Liver (tissue), 9 donors: ENCODE measurements around the gene HACD2. TPM values are rescaled to one million over a fixed set of nuclear protein-coding genes. Genes with fewer than 3 reads are reported as not detected.

Experiments
- DNase-seq: peaks from one replicate; pipeline ENCODE4 v3.0.0-alpha.2; 2017; ENCODE audit warnings: low spot score
- H3K27ac ChIP-seq, 2 donors: one replicate each; pipeline ENCODE4 v1.7.0; 2013; ENCODE audit warnings: inconsistent platforms in 2 of 2, low read length in 2 of 2, control low read depth in 1 of 2, low read depth in 1 of 2, mild to moderate bottlenecking in 1 of 2
- H3K27me3 ChIP-seq, 4 donors: one replicate each; pipeline versions ENCODE4 v1.6.1 to v1.7.0; 2013; ENCODE audit warnings: low read length in 3 of 4, inconsistent platforms in 1 of 4, mild to moderate bottlenecking in 1 of 4, moderate library complexity in 1 of 4; ENCODE audit not compliant: control insufficient read depth in 4 of 4, insufficient read depth in 4 of 4
- H3K36me3 ChIP-seq, 4 donors: one replicate each; pipeline versions ENCODE4 v1.6.1 to v1.7.0; 2013; ENCODE audit warnings: low read length in 3 of 4, mild to moderate bottlenecking in 3 of 4, low read depth in 1 of 4, moderate library complexity in 1 of 4; ENCODE audit not compliant: control insufficient read depth in 4 of 4, insufficient read depth in 3 of 4
- H3K4me1 ChIP-seq, 4 donors: one replicate each; pipeline versions ENCODE4 v1.6.1 to v1.7.0; 2013; ENCODE audit warnings: low read length in 3 of 4, mild to moderate bottlenecking in 3 of 4, moderate library complexity in 1 of 4; ENCODE audit not compliant: control insufficient read depth in 4 of 4, insufficient read depth in 4 of 4
- H3K4me3 ChIP-seq, 3 donors: one replicate each; pipeline versions ENCODE4 v1.6.1 to v1.7.0; 2013; ENCODE audit warnings: low read length in 3 of 3, control low read depth in 1 of 3, low read depth in 1 of 3, mild to moderate bottlenecking in 1 of 3
- H3K9ac ChIP-seq, 2 donors: one replicate each; pipeline ENCODE4 v1.7.0; 2013; ENCODE audit warnings: low read length in 2 of 2, mild to moderate bottlenecking in 2 of 2, moderate library complexity in 2 of 2, control low read depth in 1 of 2, low read depth in 1 of 2
- H3K9me3 ChIP-seq, 4 donors: one replicate each; pipeline versions ENCODE4 v1.6.1 to v1.7.0; 2013; ENCODE audit warnings: low read length in 3 of 4; ENCODE audit not compliant: control insufficient read depth in 4 of 4
- CTCF ChIP-seq: fragments of 150-350 bp; IDR thresholded peaks from 2 replicates; pipeline ENCODE4 v1.5.1; 2017; ENCODE audit warnings: improper control_type of control experiment, low read depth, low read length; ENCODE audit not compliant: missing input control
- EGR1 ChIP-seq, 2 donors: IDR thresholded peaks; 2 replicates each; pipeline ENCODE4 v1.6.1; 2016 to 2018; ENCODE audit warnings: antibody characterized with exemption in 2 of 2, low read depth in 2 of 2
- FOXA1 ChIP-seq: IDR thresholded peaks from 2 replicates; pipeline ENCODE4 v1.6.1; 2016; ENCODE audit warnings: antibody characterized with exemption
- FOXA2 ChIP-seq: IDR thresholded peaks from 2 replicates; pipeline ENCODE4 v1.6.1; 2016; ENCODE audit warnings: antibody characterized with exemption
- GABPA ChIP-seq, 2 donors: IDR thresholded peaks in 1 of 2; conservative IDR thresholded peaks in 1 of 2; 2 replicates each; pipeline ENCODE4 v1.6.1; 2016; ENCODE audit warnings: antibody characterized with exemption in 2 of 2, mild to moderate bottlenecking in 1 of 2, moderate library complexity in 1 of 2
- HNF4A ChIP-seq, 2 donors: conservative IDR thresholded peaks; 2 replicates each; pipeline ENCODE4 v1.6.1; 2016; ENCODE audit warnings: antibody characterized with exemption in 2 of 2, mild to moderate bottlenecking in 2 of 2
- HNF4G ChIP-seq: IDR thresholded peaks from 2 replicates; pipeline ENCODE4 v1.6.1; 2016; ENCODE audit warnings: antibody characterized with exemption
- JUND ChIP-seq, 2 donors: IDR thresholded peaks; 2 replicates each; pipeline ENCODE4 v1.6.1; 2016; ENCODE audit warnings: antibody characterized with exemption in 2 of 2
- MAX ChIP-seq: IDR thresholded peaks from 2 replicates; pipeline ENCODE4 v1.6.1; 2016; ENCODE audit warnings: antibody characterized with exemption
- NR2F2 ChIP-seq: IDR thresholded peaks from 2 replicates; pipeline ENCODE4 v1.6.1; 2016; ENCODE audit warnings: antibody characterized with exemption
- RAD21 ChIP-seq, 2 donors: IDR thresholded peaks; 2 replicates each; pipeline ENCODE4 v1.6.1; 2016; ENCODE audit warnings: antibody characterized with exemption in 2 of 2, mild to moderate bottlenecking in 2 of 2
- REST ChIP-seq: IDR thresholded peaks from 2 replicates; pipeline ENCODE4 v1.6.1; 2016; ENCODE audit warnings: antibody characterized with exemption, mild to moderate bottlenecking
- RXRA ChIP-seq, 2 donors: IDR thresholded peaks; 2 replicates each; pipeline ENCODE4 v1.6.1; 2017 to 2018; ENCODE audit warnings: antibody characterized with exemption in 2 of 2, mild to moderate bottlenecking in 1 of 2
- SP1 ChIP-seq: IDR thresholded peaks from 2 replicates; pipeline ENCODE4 v1.6.1; 2018; ENCODE audit warnings: antibody characterized with exemption, mild to moderate bottlenecking
- YY1 ChIP-seq: IDR thresholded peaks from 2 replicates; pipeline ENCODE4 v1.6.1; 2016; ENCODE audit warnings: antibody characterized with exemption, mild to moderate bottlenecking
- ZBTB33 ChIP-seq: IDR thresholded peaks from 2 replicates; pipeline ENCODE4 v1.6.1; 2016; ENCODE audit warnings: antibody characterized with exemption
- WGBS: extraction: QIAGEN DNeasy Blood & Tissue Kit; methylation state at CpG from one replicate; pipeline ENCODE4 v1.1.7; 2013; 5-methylcytosine and 5-hydroxymethylcytosine counted together
- polyA plus RNA-seq, 2 donors: library from polyadenylated mRNA; stranded (reverse) in 1 of 2; unstranded in 1 of 2; fragments of 200-250 nt in 1 of 2; fragments of >200 nt in 1 of 2; fragmentation: Nextera tagmentation in 1 of 2; extraction: Ambion mirVana in 1 of 2; gene quantifications; one replicate each; pipeline versions ENCODE4 v1.2.1 to v1.2.3, GENCODE V29; 2013 to 2015
- total RNA-seq, 2 donors: library from RNA; depleted of rRNA; stranded (reverse); fragments of >200 nt; gene quantifications; one replicate each; pipeline ENCODE4 v1.2.3, GENCODE V29; 2014
- donor health status: healthy.
- donor health status: healthy.
- donor health status: healthy.
- donor health status: healthy.
- donor health status: healthy.

Gene HACD2
- total and polyA plus RNA-seq, 4 donors = 14.8 to 45.2 (median 25.2) TPM

- TF ChIP-seq SP1 = no peak
- no peak for TF ChIP-seq CTCF
- TF ChIP-seq REST = no peak
- no peak for TF ChIP-seq FOXA2
- TF ChIP-seq NR2F2 = no peak
- no peak for TF ChIP-seq GABPA (IDR thresholded peaks at IDR 0.05 in 1 of 2, conservative IDR thresholded peaks at IDR 0.05 in 1 of 2)
- no peak for TF ChIP-seq MAX
- TF ChIP-seq RAD21 (IDR thresholded peaks at IDR 0.05) = no peak
- TF ChIP-seq HNF4A (conservative IDR thresholded peaks at IDR 0.05) = no peak
- no peak for TF ChIP-seq HNF4G
- TF ChIP-seq YY1 = no peak
- no peak for DNase-seq
- H3K9ac ChIP-seq = no peak overlapping the region
- H3K9me3 ChIP-seq = no peaks in the 10 kb centered on the region
- WGBS = 92% methylated on average over 5 of the region's 5 CpGs
- H3K36me3 ChIP-seq = no peaks in the 10 kb centered on the region
- peaks cover 3 to 6% (median 3%) of the 10 kb centered on the region in 4 donors for H3K4me1 ChIP-seq
- H3K4me3 ChIP-seq = no peak overlapping the region
- no peaks in the 10 kb centered on the region for H3K27me3 ChIP-seq
- H3K27ac ChIP-seq = no peak overlapping the region
These were observed 48.5 kb downstream of the HACD2 start for GRCh38 chr3:123536153-123536895.

- Histone ChIP-seq H3K9ac (no peak overlapping the region), H3K27me3 (no peaks in the 10 kb centered on the region), H3K36me3 (no peaks in the 10 kb centered on the region), H3K4me3 (no peak overlapping the region), H3K9me3 (no peaks in the 10 kb centered on the region), H3K4me1 (peaks cover 3 to 6% (median 3%) of the 10 kb centered on the region in 4 donors), H3K27ac (no peak overlapping the region)
- TF ChIP-seq NR2F2 (no peak), RXRA (IDR thresholded peaks at IDR 0.05) (no peak), EGR1 (IDR thresholded peaks at IDR 0.05; ENCODE audit: low read depth in 2 of 2) (no peak), REST (no peak), FOXA1 (no peak), FOXA2 (no peak), RAD21 (IDR thresholded peaks at IDR 0.05) (no peak), HNF4A (conservative IDR thresholded peaks at IDR 0.05) (no peak), HNF4G (no peak), CTCF (no peak), JUND (IDR thresholded peaks at IDR 0.05) (no peak), SP1 (no peak), ZBTB33 (no peak)
- 87% methylated on average over 1 of the region's 1 CpG for WGBS
- no peak for DNase-seq
These were observed 49.3 kb downstream of the HACD2 start for GRCh38 chr3:123535580-123535979.
